ENCODE results near the gene SDHA.
"Not testable (repeated sequence)": the region's sequence is repeated elsewhere in the genome, so short reads cannot be mapped to it uniquely, and the experiment has no call there.

GRCh38 chr5:251975-252374 lies 33.9 kb downstream of the SDHA start:
- TF ChIP-seq CTCF, POLR2A (IDR thresholded peaks at IDR 0.05): not testable (repeated sequence)

All from lower leg skin (tissue), 3 donors.